Stimulated activated CD8-positive, alpha-beta memory T cell treated with anti-CD3 and anti-CD28 coated beads, Interleukin-15, amount 100 ng/mL, for 1 hour (primary cell): ENCODE data around the gene VSTM2B.
"Not testable (repeated sequence)": the region's sequence is repeated elsewhere in the genome, so short reads cannot be mapped to it uniquely, and the experiment has no call there.

Source experiments
- DNase-seq: peaks from one replicate; pipeline ENCODE4 v3.0.0-alpha.2; 2020; ENCODE audit warnings: low read depth

Gene VSTM2B

DNA sequence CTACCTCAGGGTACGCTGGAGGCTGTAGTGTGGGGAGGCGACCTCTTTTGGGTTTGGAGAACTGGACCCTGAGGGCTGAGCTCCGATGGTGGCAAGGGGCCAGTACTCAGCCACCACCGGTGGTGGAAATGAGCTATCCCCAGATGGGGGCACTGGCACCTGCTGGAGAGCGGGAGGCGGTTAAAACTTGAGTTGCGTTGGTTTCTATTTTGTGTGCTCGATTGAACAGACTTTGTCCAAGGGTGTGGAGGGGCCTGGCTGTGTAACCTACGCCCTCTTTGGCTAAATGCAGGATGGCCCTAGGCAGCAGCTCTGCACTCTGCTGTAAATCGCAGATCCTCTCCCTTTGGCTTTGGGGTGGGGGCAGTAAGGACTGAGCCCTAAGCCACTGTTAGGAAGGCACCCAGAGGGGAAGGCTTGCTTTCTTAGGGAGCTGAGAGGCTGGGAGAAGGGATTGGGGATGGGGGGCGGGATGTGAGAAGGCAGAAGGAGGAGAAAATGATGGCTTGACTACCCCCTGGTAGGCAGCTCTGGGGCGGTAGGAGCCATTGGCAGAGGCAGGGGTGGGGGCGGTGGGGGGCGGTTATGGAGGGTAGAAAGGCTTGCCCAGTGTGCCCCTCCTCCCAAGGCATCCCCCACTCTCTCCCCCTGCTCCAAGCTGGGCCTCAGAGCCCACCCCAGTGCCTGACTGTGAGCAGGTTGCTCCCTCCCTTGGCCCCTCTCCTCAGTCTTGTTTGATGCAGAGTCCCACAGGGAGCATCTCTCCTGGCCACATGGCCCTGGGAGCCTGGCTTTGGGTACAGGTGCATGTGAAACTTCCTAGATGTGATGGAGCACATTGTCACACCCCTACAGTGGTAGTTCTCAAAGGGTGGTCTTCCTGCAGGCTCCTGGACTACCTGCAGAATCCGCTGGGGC, 5.0 kb downstream of the VSTM2B start:
- no peak for DNase-seq

DNA sequence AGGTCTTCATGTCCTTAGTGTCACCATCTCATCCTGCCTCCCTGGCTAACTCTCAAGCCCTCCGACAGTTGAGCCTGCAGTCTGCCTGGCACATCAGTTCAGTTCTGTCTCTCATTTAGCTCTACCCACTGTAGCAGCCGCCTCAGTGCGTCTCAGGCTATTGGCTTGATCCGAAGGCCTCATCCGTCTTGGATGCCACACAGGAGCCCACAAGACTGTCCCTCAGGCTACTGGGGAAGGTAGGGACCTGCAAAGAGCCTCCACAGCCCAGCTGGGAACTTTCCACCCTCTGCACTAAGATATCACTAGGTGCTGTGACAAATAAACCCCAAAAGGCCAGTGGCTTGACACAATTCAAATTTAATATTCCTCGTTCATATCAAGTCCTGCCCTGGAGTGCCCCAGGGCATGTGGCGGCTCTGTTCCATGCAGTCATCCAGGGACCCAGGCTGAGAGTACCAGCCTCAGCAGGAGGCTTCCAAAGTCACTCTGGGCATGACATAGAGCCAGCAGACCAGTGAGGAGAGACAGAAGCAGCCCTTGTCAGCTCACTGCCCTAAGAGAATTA, 5.7 kb downstream of the VSTM2B start:
- no peak for DNase-seq

DNA sequence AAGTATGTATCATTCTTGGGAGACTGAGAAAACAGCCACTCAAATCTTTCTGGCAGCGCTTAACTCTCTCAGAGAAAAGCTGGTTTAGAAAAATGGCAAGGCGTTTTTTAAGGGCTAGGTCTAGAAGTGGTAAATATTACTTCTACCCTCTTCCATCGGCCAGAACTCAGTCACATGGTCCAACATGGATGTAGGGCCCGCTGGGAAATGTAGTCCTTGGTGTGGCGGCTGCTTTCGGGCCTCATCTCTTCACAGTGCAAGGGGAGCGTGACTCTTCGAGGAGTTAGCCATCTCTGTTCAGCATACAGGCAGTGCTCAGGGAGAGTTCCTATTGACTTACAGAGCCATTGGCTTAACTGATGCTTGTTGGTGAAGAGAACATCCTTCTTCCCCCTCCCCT, 6.3 kb downstream of the VSTM2B start:
- no peak for DNase-seq

DNA sequence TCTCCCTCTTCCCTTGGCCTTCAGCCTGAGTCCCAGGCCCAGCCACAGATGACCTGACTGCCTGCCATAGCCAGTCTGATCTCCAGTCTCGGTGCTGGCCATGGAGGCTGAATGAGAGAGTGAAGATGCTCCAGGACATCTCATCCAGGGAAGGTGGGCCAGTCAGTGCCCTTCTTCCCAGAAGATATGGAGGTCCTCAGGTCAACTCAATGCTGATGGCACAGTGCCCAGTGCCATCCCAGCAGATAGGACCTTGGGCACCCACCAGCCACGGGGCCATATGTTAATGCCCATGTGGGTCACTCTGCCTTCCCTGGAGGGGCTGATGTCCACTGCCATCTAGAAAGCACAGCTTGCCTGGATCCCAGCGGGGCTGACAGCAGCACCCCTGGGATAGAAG, 7.2 kb downstream of the VSTM2B start:
- no peak for DNase-seq

DNA sequence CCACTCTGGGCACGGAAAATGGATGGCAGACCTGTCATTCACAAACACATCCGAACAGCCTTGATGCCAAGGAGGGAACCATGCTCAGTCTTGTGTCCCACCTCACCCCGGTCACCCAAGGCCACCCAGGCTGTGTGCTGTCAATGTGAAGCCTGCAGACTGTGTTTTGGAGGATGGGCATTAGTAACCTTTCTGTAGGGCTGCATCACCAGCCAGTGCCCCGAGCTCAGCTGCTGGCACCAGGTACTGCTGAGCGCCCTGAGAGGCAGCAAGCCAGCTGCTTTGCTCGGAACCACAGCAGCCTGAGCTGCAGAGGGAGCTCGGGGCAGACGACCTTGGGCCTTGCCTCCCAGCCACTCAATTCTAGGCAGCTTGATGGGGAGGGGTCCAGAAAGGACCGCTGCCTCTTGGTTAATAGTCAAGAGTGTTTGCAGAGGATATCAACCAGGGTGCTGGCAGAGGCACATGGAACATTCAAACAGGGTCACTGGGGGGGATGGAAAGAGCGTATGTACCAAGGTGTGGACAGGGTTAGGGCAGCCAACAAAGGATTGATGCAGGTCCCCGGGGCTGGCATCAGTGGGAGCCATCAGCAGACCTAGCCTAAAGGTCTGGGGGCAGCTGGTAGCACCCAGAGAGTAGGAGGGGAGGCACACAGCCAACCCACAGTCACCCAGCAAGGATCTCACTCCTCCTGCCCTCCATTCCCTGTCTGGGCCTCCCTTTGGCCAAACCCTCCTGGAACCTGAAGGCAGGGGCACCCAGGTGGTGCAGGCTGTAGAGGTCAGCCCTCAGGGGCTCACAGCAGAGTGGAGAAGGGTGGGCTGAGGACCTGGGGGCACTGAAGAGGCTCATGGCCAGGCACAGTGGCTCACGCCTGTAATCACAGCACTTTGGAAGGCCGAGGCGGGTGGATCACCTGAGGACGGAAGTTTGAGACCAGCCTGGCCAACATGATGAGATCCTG, 8.1 kb downstream of the VSTM2B start:
- no peak for DNase-seq

DNA sequence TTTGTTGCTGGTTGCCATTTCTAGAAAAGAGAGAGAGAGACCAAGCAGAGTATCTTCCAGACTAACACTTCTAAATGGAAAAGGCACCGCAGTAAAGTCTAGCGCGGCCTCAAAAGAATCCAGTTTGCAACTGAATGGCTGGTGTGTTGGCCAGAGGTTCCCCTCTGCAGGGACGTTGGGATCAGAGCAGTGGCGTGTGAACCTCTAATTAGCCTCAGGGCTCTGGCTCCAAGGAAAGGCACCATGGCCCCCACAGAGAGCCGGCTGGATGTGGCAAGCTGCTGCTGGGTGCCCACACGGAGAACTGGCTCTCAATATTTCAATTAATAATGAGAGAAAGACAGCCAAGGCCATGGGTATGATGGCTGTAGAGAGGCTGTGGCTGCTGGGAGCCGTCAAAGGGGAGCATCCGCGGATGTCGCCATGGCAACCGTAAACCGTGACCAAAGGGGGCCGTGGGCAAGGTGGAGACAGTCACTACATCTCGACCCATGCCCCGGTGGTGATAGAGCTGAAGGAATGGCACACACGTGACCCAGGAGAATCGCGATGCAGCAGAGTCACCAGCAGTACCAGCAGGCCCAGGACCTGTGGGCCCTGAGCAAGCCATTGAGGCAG, 9.5 kb downstream of the VSTM2B start:
- DNase-seq = no peak

DNA sequence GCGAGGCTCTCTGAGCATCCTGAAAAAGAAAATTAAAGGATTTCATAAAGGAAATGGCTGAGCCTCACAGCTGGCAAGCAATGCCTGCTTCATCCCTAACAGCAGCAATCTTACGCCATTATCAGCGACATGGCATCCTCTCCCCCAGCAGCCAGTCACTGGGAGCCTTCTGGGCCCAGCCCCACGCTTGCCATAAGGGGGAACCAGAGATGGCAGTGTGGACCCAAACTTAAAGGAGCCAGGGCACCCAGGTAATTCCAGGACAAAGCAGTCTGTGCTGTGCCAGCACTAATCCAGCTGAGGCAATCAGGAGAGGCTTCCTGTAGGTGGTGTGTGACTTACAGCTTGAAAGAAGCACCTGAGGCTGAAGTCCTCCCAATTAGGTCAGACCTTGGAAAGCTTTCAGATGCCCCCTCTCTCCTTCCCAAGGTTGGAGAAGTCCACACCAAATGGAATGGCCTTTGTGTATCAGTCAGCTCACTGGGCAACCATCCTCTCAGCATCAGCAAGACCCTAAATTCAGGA, 10.3 kb downstream of the VSTM2B start:
- no peak for DNase-seq

DNA sequence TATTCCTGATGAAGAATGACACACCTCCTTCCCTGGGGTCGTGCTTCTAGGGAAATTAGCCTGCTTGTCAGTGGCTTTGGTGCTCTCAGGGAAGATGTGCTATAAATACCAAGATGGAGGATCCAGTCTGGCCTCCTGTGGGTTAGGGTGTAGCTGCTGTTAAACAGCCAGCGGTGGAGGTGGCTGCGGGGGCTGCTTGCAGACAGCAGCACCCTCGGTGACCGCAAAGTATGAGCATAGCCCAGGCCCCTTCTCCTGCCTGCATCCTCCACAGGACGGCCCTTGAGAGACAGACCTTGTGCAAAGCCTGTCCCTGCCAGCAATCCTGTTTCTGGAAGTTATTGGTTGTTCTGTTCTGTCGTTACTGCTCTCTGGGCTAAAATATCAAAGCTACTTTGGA, 11.4 kb downstream of the VSTM2B start:
- DNase-seq = no peak

DNA sequence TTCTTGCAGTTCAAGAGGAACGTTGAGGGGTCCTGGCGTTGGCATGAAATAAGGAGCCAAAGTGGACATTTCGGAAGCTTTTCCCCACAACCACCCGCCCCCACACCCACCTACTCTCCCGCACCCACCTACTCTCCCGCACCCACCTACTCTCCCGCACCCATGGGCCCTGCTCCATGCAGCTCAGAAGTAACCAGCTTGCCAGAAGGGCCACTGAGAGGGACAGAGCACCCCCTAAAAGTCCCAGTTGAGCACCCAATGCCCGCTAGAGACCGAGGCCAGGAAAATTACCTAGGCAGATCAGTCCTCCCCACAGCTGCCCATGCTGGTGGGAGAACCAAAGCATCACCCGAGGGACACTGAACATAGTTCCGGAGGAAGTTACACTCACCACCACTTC, 11.8 kb downstream of the VSTM2B start:
- DNase-seq = no peak

DNA sequence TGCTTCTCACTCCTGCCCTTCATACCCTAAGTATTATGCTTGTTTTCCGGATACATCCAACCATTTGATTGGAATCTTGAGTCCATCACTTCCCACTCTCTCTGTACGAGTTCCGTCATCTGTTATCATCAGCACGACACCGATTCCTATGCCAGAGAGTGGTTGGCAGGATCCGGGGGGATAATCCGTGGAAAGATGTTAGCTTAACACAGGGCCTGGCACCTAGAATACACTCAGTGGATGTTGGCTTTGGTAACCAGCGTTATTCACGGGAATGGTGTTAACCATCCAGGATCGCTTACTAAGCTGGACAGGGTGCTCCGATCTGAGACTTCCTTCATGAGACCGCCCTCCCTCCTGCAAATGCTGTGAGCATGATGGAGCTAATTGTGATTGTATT, 12.4 kb downstream of the VSTM2B start:
- no peak for DNase-seq

DNA sequence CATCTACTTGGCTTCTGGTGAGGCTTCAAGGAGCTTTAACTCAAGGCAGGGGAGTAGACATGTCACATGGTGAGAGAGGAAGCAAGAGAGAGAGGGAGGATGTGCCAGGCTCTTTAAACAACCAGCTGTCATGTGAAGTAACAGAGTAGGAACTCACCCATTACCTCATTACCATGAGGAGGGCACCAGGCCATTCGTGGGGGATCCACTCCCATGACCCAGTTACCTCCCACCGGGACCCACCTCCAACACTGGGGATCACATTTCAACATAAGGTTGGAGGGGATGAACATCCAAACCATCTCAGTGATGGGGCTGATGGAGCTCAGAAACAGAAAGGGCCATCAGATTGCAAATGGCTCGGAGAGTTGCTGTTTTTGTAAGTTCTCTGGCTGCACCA, 12.9 kb downstream of the VSTM2B start:
- DNase-seq = no peak

DNA sequence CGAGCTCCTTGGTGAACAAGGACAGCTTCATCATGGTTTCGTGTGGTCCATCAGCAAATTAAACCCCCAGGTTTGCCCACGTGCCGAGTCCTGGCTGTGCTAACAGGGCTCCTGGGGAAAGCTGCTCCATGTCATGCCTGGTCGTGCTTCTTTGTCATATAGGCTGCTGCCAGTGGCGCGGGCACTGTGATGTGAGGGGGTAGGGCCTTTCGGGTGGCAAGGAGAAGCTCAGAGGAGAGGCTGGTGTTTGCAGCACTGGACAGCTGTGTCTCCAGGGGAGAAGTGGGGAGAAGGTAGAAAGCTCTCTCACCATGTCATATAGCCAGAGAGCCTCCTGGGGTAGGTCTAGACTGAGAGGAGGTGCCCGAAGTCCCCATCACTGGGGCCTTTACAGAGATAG, 13.3 kb downstream of the VSTM2B start:
- DNase-seq = no peak

DNA sequence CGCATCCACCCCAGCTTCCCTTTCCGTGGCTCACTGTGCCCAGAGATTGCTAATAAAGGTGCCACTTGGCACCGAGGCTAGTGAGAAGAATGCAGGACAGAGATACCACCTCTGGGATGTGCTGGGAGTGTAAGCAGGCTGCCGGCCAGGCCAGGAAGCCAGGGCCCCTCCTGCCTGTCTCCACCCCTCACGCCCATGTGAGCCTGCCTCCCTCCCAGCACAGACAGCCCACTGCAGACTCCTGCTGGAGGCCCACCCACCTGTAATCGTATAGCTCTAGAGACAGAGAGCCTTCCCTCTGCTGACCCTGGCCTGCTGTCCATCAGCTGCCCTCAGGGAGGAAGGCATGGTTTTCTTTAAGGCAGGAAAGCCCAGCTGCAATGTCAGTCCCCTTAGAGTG, 13.9 kb downstream of the VSTM2B start:
- DNase-seq = no peak

DNA sequence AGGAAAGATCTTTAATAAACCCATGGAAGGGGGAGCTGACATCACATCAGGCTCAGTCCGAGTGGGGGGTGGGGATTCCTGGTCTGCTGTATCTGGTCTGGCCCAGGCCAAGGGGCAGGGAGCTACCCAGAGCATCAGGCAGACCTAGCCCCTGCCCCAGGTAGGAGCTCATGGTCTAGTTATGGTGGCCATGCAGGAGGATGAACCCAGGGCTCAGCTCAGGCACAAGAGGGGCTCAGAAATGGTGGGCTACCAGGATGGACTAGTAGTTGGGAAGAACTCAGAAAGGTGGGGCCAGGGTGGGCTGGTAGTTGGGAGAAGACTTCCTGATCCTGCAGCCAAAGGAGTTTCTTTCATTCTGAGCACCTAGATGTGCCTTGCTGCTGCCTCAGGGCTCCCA, 14.3 kb downstream of the VSTM2B start:
- no peak for DNase-seq

DNA sequence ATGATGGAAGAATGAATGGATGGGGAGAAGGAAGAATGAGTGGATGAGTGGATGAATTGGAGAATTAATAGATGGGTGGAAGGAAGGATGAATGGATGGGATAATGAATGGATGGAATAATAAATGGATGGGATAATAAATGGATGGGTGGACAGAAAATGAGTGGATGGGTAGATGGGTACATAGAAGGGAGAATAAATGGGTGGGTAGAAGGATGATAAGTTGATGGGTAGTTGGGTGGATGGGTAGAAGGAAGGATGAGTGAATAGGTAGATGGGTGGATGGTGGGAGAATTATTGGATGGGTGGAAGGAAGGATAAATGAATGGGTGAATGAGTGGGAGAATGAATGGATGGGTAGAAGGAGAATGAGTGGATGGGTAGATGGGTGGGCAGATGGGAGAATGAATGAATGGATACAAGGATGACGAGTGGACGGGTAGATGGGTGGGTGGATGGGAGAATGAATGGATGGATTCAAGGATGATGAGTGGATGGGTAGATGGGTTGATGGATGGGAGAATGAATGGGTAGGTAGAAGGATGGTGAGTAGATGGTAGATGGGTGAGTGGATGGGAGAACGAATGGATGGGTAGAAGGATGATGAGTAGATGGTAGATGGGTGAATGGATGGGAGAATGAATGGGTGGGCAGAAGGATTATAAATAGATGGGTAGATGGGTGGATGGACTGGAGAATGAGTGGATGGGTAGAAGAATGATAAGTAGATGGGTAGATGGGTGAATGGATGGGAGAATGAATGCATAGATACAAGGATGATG, 15.9 kb downstream of the VSTM2B start:
- no peak for DNase-seq

DNA sequence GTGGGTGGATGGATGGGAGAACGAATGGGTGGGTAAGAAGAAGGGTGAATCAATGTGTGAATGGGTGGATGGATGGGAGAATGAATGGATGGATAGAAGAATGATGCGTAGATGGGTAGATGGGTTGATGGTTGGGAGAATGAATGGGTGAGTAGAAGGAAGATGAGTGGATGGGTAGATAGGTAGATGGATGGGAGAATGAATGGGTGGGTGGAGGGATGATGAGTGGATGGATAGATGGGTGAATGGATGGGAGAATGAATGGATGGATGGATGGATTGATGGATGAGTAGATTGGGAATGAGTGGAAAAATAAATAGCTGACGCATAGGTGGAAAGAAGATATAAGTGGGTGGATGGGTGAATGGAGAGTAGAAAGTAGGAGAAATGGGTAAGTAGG, 16.5 kb downstream of the VSTM2B start:
- DNase-seq = no peak

DNA sequence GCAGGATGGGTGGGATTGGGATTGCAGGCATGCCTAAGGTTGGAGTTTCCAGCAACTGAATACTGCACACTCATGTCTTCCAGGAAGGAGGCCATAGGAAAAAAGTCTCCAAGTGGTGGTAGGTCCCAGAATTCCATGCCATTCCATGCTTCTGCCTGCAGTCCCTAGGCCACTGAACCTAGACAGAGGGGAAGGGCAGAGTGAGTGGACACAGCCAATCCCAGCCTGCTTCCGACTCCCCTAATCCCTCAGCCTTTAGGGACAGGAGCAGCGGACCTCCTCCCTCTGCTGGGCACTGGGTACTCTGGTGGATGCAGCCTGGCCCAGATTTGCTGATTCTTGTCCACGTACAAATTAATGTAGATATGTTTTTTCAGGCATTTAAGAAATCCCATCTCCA, 17.0 kb downstream of the VSTM2B start:
- DNase-seq = no peak

DNA sequence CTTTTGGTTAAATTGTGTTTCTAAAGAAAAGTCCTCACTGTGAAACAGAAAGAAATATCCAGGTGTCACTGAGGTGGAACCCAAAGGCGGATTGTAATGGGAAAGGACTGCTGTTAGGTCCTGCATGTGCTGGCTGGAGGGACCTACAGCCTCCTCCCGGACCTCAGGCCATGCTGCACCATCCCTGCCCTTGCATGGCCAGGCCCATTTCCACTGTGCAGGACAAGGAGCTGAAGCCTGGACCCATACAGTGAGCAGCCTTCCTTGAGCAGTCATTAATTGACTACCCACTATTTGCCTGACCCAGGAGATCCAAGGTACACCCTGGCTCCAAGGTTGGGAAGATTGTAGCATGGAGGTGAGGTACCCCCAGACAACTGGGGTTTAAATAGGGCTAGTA, 17.6 kb downstream of the VSTM2B start:
- DNase-seq = no peak

DNA sequence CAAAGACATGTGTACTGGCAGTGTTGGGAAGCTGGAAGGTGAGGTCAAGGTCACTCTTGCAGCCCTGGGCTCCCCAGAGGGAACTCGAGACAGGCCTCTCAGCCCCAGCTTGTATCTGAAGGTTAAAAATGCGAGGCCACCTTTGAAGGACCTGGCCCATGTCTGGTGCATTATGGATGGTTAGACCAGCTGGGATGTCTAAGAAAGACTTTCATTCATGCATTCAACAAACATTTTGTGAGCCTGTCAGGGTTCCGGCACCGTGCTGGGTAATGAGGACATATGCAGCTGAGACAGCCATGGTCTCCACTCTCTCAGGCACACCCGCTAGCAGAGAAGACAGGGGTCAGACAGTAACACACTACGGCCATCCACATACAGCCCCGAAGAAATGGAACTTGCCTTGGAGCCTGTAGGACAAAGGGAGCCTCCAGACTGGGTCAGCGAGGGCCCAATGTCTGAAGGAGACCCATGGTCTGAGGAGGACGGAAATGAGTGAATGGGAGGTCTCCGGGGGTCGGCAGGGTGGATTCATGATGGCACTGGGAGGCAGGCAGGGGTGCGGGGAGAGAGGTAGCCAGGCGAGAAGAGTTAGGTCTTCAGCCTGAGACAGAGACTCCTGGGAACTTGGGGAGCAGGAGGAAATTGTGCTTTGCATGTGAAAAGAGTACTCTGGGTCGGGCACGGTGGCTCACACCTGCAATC, 19.0 kb downstream of the VSTM2B start:
- no peak for DNase-seq

DNA sequence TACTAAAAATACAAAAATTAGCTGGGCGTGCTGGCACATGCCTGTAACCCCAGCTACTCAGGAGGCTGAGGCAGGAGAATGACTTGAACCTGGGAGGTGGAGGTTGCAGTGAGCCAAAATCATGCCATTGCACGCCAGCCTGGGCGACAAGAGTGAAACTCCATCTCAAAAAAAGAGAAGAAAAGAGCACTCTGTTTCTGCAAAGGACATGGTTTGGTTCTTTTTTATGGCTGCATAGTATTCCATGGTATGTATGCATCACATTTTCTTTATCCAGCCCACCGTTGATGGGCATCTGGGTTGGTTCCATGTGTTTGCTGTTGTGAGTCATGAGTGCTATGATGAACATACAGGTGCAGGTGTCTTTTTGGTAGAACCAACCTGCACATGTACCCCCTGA, 19.7 kb downstream of the VSTM2B start:
- DNase-seq = not testable (repeated sequence)
